Inflammatory macrophage treated with lipopolysaccharide for 1 hour (primary cell): Measurements from ENCODE around the gene CHSY1.
A peak's percentile ranks its signal among the peaks of the same experiment; 100 is the strongest.
"Not testable (repeated sequence)": the region's sequence is repeated elsewhere in the genome, so short reads cannot be mapped to it uniquely, and the experiment has no call there.

Experiments
- DNase-seq, 2 donors: peaks; one replicate each; pipeline ENCODE4 v3.0.0-alpha.2; 2020 to 2022

CHSY1 gene

DNA sequence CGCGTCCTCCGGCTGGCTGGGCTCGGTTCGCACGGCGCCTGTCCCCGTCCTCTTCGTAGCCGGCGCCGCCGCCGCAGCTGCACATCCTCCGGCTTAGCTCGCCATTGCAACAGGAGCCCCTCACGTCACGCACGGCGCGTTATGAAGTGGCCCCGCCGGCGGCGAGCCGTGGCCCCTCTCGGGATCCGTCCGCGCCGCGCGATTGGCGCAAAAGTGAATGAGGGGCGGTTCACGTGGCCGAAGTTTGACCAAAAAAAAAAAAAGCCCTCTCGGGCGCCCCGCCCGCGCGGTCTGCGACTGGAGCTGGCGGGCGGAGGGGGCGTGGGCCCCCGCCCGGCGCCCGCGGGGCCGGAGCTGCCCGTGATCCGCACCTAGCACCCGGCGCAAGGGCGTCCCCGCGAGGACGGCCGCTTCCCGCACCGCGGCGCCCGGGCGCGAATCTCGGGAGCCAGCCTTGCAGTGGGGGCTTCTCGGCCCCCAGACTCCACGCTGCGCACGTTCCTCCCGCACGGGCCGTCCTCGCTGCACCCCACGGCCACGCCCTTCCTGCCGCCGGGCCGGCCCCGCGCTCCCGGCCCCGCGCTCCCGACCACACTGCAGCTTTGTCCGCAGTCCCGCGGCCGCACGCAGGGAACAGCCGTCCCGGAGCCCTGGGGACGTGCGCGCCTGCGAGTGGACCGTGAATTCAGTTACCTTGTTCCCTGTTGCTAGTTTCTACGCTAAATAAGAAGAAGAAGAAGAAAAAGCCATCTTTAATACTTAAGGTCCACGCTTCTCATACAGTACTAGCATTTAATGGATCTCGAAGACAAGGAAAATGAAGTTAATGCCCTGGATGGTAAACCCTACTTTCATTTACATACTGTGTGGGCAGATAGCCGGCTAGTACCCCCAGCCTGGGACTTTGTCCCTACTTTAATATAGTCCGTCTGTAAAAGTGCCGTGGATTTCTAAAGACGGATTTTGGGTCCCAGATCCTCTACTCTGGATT, at the start of gene CHSY1:
TSS of gene CHSY1 (minus strand) at position 219 of the 991 bp plus-strand sequence. CDS start 592 bp downstream, outside the sequence.
- peak; percentile 88 to 94 for DNase-seq

DNA sequence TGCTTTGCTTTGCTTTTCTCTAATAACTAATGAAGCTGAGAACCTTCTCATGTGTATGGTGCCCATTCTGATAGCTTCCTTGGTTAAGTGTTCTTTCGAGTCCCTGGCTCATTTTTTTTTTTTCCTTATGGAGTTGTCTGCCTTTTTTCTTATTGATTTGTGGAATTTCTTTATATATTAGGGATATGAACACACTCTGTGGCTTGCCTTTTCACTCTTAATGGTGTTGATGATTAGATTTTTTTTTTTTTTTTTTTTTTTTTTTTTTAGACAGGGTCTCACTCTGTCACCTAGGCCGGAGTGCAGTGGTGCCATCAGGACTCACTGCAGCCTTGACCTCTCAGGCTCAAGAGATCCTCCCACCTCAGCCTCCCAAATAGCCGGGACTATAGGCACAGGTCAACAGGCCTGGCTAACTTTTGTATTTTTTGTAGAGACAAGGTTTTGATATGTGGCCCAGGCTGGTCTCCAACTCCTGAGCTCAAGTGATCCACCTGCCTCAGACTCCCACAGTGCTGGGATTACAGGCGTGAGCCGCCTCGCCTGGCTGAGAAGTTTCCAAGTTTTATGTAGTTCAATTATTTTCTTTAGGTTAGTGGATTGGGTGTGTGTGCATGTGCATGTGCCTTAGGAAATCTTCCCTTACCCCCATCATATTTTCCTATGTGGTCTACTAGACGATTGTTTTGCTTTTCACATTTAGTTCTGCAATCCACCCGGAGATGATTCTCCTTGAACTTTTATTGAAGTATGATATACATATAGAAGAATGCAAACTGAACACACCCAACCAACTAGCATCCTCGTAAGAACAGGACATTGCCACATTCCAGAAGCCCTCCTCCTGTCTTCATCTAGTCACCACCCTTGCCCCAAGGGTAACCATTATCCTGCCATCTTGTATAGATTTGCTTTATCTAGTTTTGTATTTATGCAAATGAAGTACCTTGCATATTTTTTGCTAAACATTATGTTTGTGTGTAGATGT, 44.9 kb upstream of the CHSY1 start:
- no peak for DNase-seq

GRCh38 chr15:101295607-101296161, 43.8 kb upstream of the CHSY1 start:
- no peak for DNase-seq

DNA sequence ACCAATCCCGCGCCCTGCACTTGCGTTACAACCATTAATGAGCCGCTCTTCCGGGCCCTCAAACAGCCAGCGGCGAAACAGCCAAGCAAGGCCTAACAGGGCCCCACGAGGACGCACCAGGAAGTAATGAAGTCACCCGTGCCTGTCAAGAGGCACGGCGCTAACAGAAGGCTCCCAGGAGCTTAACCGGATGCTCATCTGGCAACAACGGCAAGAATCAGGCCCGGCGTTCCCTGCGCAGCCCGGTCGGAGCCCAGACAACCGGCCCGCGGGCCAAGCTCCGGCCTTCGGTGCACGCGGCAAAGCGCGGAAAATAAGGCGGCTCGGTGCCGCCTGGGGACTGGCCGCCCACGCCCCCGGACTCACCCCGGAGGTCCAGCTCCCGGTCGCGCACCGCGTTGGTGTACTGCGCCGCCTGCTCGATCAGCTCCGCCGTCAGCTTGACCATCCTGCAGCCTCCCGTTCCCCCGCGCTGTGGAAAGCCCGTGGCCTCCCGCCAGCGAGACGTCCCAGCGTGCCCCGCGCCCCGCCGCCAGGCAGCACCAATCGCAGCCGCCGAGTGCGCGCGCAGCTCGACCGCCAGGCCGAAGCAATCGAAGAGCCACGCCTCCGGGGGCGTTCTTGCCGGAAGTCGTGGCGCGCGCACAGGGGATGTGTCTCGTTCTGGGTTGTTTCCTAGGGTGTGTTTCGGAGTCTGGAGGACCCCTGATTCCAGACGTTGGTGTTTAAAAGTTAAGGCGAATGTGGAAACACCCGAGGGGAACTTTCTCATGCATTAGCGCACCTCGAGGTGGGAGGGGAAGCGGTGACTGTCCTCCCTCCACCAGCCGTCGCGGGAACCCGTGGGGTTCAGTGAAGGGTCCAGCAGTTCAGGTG, 43.1 kb upstream of the CHSY1 start, which contains the start of gene SNRPA1:
TSS of gene SNRPA1 (minus strand) at position 518 of the 876 bp plus-strand sequence. CDS start at position 448, 70 bp downstream.
- DNase-seq: peak; percentile 95 to 97

DNA sequence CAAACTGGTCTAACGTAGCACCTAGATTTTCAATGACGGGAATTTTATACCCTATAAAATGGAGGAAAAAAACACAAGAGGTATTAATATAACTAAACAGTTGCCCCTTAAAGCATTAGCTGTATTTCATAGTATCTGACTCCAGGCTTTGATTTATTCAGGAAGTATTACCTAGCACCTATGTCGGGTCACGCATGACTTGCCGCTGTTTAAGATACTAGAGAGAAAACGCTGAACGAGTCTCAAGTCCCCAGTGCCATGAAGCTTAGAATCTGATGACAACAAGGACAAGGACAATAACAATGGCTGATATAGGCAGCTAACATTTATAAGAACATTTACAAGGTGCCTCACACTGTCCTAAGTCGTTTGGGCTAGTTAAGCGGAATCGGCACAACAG, 41.3 kb upstream of the CHSY1 start:
- DNase-seq: no peak

- DNase-seq: peak; percentile 60 to 87
These were observed 37.2 kb upstream of the CHSY1 start for GRCh38 chr15:101288905-101289513.

DNA sequence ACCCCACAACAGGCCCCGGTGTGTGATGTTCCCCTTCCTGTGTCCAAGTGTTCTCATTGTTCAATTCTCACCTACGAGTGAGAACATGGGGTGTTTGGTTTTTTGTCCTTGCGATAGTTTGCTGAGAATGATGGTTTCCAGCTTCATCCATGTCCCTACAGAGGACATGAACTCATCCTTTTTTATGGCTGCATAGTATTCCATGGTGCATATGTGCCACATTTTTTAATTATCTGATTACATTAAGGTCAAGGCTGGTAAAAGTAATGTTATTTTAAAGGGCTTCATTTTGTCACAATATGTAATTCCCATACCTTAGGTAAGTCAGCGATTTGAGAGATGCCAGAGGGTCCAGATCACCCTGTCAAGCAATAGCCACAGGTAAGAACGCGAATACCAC, 35.5 kb upstream of the CHSY1 start:
- not testable (repeated sequence) for DNase-seq

- DNase-seq: peak; percentile 8 to 20
These were observed 34.7 kb upstream of the CHSY1 start for GRCh38 chr15:101286471-101287114.

- no peak for DNase-seq
These were observed 32.1 kb upstream of the CHSY1 start for GRCh38 chr15:101283931-101284330.

DNA sequence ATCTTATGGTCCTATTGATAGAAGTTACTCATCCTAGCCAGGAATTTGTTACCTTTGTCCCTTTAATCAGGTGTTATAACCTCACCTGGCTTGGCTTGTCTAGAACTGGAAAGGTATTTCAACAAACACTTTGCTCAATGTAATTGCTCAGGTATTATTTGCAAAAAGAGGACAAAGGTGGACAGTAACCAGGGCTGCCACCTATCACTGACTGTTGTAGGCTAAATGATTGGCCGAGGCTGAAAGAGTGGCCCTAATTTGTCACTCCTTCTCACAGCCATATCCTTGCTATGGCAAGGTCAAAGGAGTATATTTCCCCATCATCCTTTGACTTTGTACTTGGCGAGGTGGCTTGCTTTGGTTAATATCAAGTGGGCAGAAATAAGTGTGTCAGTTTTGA, 28.2 kb upstream of the CHSY1 start:
- no peak for DNase-seq

DNA sequence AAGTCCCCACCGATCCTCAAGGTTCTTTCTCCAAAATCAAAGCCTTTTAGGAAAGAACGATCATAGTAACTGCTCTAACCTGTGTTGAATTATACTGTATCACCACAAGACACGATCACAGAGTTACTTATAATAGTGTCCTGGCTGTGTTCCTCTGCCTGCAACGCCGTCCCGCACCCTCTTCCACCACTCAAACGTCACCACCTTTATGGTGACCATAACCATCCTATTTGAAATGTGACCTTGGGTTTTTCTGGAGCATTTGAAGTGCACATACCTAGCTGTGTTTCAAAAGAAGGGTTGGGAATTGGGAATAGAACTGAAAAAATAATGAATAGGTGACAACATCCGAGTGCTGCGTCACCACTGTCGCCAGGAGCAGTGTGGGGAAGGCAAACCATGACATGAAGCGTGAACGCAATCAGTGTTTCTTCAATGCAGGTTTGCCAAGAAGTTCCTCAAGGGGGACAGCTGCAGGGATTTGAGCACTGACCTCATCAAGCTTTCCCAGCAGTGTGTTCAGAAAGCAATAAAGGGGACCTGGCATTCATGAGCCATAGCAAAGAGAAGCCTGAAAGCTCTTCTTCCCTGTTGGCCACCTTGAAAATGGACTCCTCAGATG, 26.2 kb upstream of the CHSY1 start:
- no peak for DNase-seq

DNA sequence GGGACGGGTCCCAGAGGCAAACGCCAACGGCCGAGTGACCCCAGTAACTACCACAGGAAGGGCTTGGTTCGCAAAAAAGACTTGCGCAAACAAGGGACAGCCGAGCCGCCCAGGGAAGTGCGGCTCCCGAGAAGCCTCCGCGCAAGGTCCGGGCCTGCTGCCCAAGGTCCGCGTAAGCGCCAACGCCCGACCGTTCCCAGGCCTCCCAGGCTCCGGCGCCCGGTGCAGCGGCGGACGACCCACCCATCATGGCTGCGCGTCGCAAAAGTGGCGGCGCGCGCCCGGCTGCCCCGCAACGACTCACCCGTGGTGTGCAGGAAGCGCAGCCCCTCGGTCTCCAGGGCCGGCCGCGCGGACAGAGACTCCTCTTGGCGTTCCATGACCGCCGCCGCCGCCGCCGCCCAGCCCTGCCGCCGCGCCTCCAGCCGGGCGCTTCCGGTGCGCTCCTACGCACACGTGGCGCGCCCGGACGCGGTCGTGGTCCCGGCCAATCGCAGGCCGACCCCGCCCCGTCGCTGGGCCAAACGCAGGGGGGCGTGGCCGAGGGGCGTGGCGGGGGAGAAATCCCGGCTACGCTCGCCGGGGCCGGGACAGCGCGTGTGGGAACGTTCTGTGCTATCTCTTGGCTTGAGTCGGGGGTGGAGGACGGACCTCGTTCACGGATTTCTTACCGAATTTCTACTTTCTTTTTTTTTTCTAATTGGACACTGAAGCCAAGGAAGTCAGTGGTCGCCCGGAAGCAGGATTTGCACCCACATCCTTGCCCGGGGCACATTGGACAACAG, 25.4 kb upstream of the CHSY1 start, which contains the start of gene SELENOS:
TSS of gene SELENOS (minus strand) at position 448 of the 785 bp plus-strand sequence. CDS start at position 380, 68 bp downstream.
- DNase-seq: peak; percentile 87 to 95

- peak in 1 of 2 donors; percentile 35 for DNase-seq
These were observed 24.7 kb upstream of the CHSY1 start for GRCh38 chr15:101276501-101277037.

GRCh38 chr15:101275018-101275417, 23.2 kb upstream of the CHSY1 start:
- no peak for DNase-seq

- DNase-seq: no peak
These were observed 21.7 kb upstream of the CHSY1 start for GRCh38 chr15:101273534-101273933.

GRCh38 chr15:101272584-101272983, 20.7 kb upstream of the CHSY1 start:
- no peak for DNase-seq

GRCh38 chr15:101269479-101270223, 17.8 kb upstream of the CHSY1 start:
- DNase-seq: no peak
